SJSA1 (cell line): ENCODE measurements around the gene SFTPD. TPM values are rescaled to one million over a fixed set of nuclear protein-coding genes. Genes with fewer than 3 reads are reported as not detected.
"Not testable (repeated sequence)": the region's sequence is repeated elsewhere in the genome, so short reads cannot be mapped to it uniquely, and the experiment has no call there.

ENCODE experiments used
- DNase-seq, 2 experiments: peaks; one replicate each; pipeline ENCODE4 v3.0.0-alpha.2; 2015 to 2020; ENCODE audit warnings: low spot score in 2 of 2, low read depth in 1 of 2
- H3K27ac ChIP-seq: fragments of 250-450 bp; sonication (Bioruptor Pico); 2 replicates; pipeline ENCODE4 v1.5.1; 2020; ENCODE audit warnings: mild to moderate bottlenecking, moderate library complexity
- H3K27me3 ChIP-seq: fragments of 250-450 bp; sonication (Bioruptor Pico); replicated peaks from 2 replicates; pipeline ENCODE4 v1.5.1; 2020; ENCODE audit warnings: mild to moderate bottlenecking, moderate library complexity
- H3K36me3 ChIP-seq: fragments of 250-450 bp; sonication (Bioruptor Pico); 2 replicates; pipeline ENCODE4 v1.5.1; 2020; ENCODE audit warnings: mild to moderate bottlenecking
- H3K4me1 ChIP-seq: fragments of 250-450 bp; sonication (Bioruptor Pico); replicated peaks from 2 replicates; pipeline ENCODE4 v1.6.1; 2021; ENCODE audit warnings: mild to moderate bottlenecking
- H3K4me3 ChIP-seq: fragments of 250-450 bp; sonication (Bioruptor Pico); 2 replicates; pipeline ENCODE4 v1.5.1; 2020; ENCODE audit warnings: mild to moderate bottlenecking
- H3K9me3 ChIP-seq: fragments of 250-450 bp; sonication (Bioruptor Pico); replicated peaks from 2 replicates; pipeline ENCODE4 v1.5.1; 2020; ENCODE audit warnings: mild to moderate bottlenecking
- total RNA-seq: library from RNA; depleted of rRNA; stranded (reverse); fragments of >200 nt; shearing (Covaris generic); gene quantifications from 2 replicates; pipeline ENCODE4 v1.2.3, GENCODE V29; 2014

The SFTPD gene
- total RNA-seq, 1 experiment from 2014 or later, result 0.29 TPM

GRCh38 chr10:79927111-79927828, 21.6 kb downstream of the SFTPD start:
- H3K36me3 ChIP-seq, result no peaks in the 10 kb centered on the region
- no peak overlapping the region for H3K27ac ChIP-seq
- no peaks in the 10 kb centered on the region for H3K27me3 ChIP-seq
- H3K4me1 ChIP-seq, result no peaks in the 10 kb centered on the region
- no peaks in the 10 kb centered on the region for H3K9me3 ChIP-seq
- H3K4me3 ChIP-seq, result no peak overlapping the region
- DNase-seq, result no peak

GRCh38 chr10:79926037-79926436, 22.9 kb downstream of the SFTPD start:
- Histone ChIP-seq H3K4me3 (no peak overlapping the region), H3K4me1 (no peaks in the 10 kb centered on the region), H3K27ac (no peak overlapping the region), H3K36me3 (no peaks in the 10 kb centered on the region), H3K9me3 (no peaks in the 10 kb centered on the region), H3K27me3 (no peaks in the 10 kb centered on the region)
- DNase-seq, result no peak

GRCh38 chr10:79925614-79926013, 23.3 kb downstream of the SFTPD start:
- H3K4me1 ChIP-seq, result no peaks in the 10 kb centered on the region
- H3K36me3 ChIP-seq, result no peaks in the 10 kb centered on the region
- no peaks in the 10 kb centered on the region for H3K27me3 ChIP-seq

DNA sequence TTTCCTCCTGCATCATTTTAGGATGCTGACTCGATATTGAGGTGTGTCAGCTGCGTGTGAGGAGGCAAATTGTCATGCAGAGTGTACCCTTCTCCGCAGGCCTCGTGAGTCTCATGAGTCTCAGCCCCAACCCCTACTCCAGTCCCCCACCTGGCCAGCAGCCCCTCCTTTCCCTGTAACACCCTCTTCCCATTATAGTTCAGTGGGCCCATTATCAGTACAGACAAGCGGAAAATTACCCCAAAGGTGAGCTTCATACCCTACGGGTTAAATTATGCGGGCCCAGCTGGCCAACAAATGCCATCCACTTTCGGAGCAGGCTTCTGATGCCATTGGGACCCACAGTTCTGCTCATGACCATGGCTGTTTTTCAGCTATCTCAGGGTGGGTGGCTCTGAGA, 25.2 kb downstream of the SFTPD start:
- Histone ChIP-seq H3K9me3 (no peaks in the 10 kb centered on the region), H3K27ac (no peak overlapping the region), H3K36me3 (no peaks in the 10 kb centered on the region), H3K4me1 (no peaks in the 10 kb centered on the region), H3K27me3 (no peaks in the 10 kb centered on the region), H3K4me3 (no peak overlapping the region)
- DNase-seq, result peak in 1 of 2 experiments; percentile 22

More at GRCh38 chr10:79925614-79926013, 23.3 kb downstream of the SFTPD start:
- Histone ChIP-seq H3K4me3 (no peak overlapping the region), H3K9me3 (no peaks in the 10 kb centered on the region), H3K27ac (no peak overlapping the region)
- no peak for DNase-seq

DNA sequence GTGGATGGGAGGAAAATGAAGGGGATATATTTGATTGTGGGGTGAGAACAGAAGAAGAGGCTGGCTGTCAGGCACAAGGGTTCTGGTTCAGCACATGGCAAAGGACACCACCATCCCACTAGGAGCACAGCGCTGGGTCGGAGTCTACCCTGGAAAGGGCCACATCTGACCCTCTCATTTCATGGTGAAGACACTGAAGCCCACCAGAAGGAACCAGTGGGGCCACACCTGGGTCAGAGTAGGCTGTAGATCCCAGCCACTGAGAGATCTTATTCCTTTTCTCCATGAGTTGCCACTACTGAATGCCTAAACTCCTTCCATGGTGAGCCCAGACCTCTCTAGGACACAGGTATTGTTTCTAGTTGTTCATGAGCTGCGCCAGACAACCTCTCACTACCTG, 25.8 kb downstream of the SFTPD start:
- Histone ChIP-seq H3K27ac (no peak overlapping the region), H3K4me3 (no peak overlapping the region), H3K36me3 (no peaks in the 10 kb centered on the region), H3K4me1 (no peaks in the 10 kb centered on the region), H3K27me3 (no peaks in the 10 kb centered on the region), H3K9me3 (no peaks in the 10 kb centered on the region)
- DNase-seq, result peak in 1 of 2 experiments; percentile 28

DNA sequence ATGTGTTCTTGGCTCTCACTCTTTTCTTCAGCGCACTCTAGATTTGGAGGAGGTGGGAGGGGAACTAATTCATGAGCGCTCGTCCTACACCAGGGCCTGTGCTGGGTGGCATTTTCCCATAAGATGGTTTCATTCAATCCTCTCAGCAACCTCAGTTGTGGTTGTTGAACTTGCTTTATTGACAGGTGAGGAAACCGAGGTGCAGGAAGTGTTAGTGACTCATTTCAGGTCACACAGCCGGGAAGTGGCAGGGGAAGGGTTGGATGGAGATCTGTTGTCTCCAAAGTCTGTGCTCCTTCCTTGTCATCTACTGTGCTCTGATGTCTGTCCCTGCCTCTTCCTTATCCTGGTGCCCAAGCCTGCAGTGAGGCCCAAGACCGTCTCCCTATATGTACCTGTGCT, 26.9 kb downstream of the SFTPD start:
- H3K4me3 ChIP-seq, H3K36me3 ChIP-seq, H3K27ac ChIP-seq, DNase-seq, H3K27me3 ChIP-seq, H3K4me1 ChIP-seq, H3K9me3 ChIP-seq: not testable (repeated sequence)

- not testable (repeated sequence) for H3K36me3 ChIP-seq, H3K27me3 ChIP-seq, H3K4me1 ChIP-seq, H3K27ac ChIP-seq, H3K9me3 ChIP-seq, DNase-seq, H3K4me3 ChIP-seq
These were observed 33.1 kb downstream of the SFTPD start for GRCh38 chr10:79915838-79916237.

DNA sequence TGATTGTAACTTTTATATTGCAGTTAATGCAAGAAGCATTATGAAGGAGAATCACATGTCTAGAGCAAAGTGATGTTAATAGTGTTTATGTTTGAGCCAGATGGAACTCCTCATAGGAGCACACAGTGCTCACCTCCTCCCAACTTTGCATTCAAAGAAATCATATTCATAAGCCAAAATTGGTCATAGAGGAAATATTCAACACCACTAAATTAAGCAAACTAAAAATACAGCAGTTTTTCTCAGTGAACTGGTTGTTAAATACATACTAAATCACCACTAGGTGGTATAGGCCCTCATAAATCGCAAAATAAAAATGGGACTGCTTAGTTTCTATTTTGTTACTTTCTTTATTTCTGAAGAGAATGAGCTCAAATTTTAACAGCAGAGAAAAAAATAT, 34.4 kb downstream of the SFTPD start:
- not testable (repeated sequence) for H3K9me3 ChIP-seq, H3K27ac ChIP-seq, H3K36me3 ChIP-seq, DNase-seq, H3K27me3 ChIP-seq, H3K4me1 ChIP-seq, H3K4me3 ChIP-seq

DNA sequence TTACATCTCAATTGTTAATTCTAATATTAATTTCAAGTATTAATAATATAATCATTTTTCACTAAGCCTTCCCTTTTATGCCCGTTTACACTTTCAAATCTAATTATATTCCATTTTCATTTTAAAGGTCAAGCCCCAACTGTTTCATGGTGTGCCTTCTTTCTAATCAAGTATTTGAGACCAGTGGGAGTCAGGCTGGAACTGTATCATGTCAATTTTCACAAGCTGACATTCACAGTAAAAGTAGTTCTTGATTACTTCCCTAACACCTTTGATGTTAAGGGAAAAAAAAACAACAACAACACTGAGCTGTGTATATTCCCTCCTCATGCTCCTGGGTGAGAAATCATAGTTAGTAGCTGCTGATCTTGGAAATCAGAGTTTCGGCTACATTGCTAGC, 38.1 kb downstream of the SFTPD start:
- no peaks in the 10 kb centered on the region for H3K4me1 ChIP-seq
- H3K4me3 ChIP-seq, result no peak overlapping the region
- DNase-seq, result no peak
- no peaks in the 10 kb centered on the region for H3K9me3 ChIP-seq
- peaks cover 4% of the 10 kb centered on the region for H3K27me3 ChIP-seq
- no peaks in the 10 kb centered on the region for H3K36me3 ChIP-seq
- no peak overlapping the region for H3K27ac ChIP-seq

DNA sequence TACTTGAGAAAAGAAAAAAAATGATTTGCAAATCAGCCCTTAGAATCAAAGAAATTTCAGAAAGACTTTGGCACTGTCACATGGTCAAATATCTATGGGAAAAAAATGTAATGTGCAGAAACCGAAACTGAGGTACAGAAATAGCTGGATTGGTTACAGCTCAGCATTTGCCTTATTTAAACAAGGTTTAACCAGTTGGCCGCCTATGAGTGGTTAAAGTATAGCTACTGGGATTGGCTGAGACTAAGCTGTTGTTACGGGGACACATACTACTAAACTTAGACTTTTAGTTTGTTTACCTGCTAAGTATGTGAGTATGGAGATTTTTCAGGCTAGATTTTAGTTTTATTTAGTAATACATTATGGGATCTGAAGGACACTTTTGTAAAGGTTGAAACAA, 38.6 kb downstream of the SFTPD start:
- H3K4me3 ChIP-seq, result no peak overlapping the region
- no peaks in the 10 kb centered on the region for H3K4me1 ChIP-seq
- no peak overlapping the region for H3K27ac ChIP-seq
- peaks cover 4% of the 10 kb centered on the region for H3K27me3 ChIP-seq
- DNase-seq, result no peak
- no peaks in the 10 kb centered on the region for H3K36me3 ChIP-seq
- no peaks in the 10 kb centered on the region for H3K9me3 ChIP-seq

DNA sequence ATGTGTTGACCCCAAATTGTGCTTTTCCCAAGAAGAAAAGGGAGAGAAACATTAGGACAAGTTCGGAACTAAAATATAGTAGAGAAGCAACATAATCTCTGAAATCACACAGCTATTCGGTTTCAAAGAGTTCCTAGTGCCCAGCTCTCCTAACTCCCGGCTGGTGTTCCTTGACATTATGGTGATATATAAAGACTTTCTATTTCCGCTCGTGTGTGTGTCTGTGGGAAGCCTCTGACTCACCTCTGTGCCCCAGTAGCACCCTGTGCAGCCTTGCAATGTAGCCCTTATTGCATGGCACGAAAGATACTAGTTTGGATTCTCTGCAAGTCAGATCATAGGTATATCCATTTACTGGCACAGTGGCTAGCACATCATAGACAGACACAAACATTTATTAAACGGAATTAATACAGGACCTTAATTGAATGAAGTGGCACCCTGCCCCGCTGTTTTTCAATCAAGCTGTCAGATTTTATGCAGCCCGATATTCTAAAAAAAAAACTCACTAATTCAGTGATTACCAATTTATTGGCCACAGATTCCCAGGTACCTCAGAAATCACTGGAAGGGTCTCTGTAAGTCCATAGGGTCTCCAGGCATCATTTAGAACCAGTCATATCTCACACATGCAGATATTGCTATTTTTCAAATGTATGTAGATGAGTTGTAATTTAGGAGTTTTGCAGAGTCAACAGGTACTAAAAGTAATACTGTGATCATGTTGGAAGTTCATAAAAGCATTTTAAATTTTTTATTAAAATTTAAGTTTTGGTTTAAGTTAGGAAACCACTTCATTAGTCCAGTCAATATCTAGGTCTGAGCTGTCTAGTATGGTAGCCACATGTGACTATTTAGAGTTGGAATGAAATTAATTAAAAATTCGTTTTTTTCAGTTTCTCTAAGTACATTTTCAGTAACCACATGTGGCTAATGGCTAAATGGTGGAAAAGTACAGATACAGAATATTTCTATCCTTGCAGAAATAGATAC, 43.3 kb downstream of the SFTPD start:
- no peaks in the 10 kb centered on the region for H3K9me3 ChIP-seq
- peaks cover 5% of the 10 kb centered on the region; the same call in 1 of the 2 replicates for H3K4me1 ChIP-seq
- peak overlapping the region; percentile 43 for H3K4me3 ChIP-seq
- peaks cover 4% of the 10 kb centered on the region for H3K27me3 ChIP-seq
- H3K36me3 ChIP-seq, result no peaks in the 10 kb centered on the region
- no peak overlapping the region for H3K27ac ChIP-seq
- peak in 1 of 2 experiments; percentile 36 for DNase-seq

DNA sequence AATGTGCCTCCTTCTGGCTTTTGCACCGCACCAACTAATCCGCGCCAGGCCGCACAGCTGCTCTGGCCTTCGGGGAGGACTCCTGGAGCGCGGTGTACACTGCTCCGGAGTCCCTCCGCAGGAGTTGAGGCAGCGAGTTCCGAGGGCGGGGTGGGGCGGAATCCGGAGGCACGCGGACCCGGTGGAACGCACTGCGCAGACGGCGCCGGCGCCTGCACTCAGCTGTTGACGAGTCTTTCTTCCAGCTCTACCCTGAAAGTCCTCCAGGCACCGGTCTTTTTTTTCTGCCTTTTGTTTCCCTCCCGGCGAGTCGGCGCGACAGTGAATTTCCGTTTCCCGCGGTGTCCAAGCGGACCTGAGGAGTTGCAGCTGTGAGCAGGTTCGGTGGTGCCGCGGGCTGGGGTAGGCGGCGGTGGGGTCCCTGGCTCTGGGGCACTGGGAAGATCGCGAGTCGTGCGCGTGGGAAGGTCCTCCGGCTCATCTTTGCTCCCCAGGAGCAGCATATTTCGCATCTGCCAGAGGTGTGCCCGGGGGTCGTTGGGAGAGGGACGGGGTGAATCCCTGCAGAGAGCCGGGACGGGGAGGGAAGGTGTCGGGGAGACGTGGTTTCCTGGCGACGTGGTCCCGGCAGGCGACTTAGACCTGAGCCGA, 44.1 kb downstream of the SFTPD start:
- Histone ChIP-seq H3K27me3 (peaks cover 2% of the 10 kb centered on the region; the same call in 1 of the 2 replicates), H3K27ac (no peak overlapping the region), H3K4me1 (peaks cover 5% of the 10 kb centered on the region; the same call in 1 of the 2 replicates), H3K36me3 (no peaks in the 10 kb centered on the region), H3K9me3 (no peaks in the 10 kb centered on the region), H3K4me3 (peak overlapping the region; percentile 43)
- peak; percentile 63 to 64 for DNase-seq

DNA sequence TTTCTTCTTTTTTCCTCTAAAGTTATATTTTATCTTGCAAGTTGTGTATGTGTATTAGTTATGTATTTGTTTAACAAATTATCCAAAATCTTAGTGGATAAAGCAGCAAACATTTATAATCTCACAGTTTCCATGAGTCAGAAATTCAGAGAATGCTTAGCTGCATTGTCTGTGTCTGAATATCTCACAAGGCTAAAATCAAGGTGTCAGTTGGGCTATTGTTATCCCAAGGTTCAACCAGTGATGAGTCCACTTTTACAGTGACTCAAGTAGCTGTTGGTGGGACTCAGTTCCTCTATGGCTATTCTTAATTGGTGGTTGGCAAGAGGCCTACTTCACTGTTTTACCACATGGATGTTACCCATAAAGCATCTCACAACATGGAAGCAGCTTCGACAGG, 47.3 kb downstream of the SFTPD start:
- H3K27ac ChIP-seq, H3K27me3 ChIP-seq, DNase-seq, H3K36me3 ChIP-seq, H3K4me1 ChIP-seq, H3K9me3 ChIP-seq, H3K4me3 ChIP-seq: not testable (repeated sequence)
